Aorta (tissue), 5 donors: ENCODE results near the gene HBB. TPM values are rescaled to one million over a fixed set of nuclear protein-coding genes. Genes with fewer than 3 reads are reported as not detected.

ENCODE experiments used
- ATAC-seq: fragments of 200-7000 bp; cut with Tn5 transposase; one replicate; pipeline ENCODE4 v1.9.1; 2022; ENCODE audit warnings: moderate library complexity; ENCODE audit not compliant: low FRiP score
- DNase-seq, 2 donors: peaks; one replicate each; pipeline ENCODE4 v3.0.0-alpha.2; 2020
- H3K27ac ChIP-seq, 2 donors: one replicate each; pipeline ENCODE4 v1.5.1; 2013; ENCODE audit warnings: low read length in 2 of 2, mild to moderate bottlenecking in 2 of 2, moderate library complexity in 2 of 2, control low read depth in 1 of 2, inconsistent platforms in 1 of 2, low read depth in 1 of 2
- H3K27me3 ChIP-seq, 2 donors: one replicate each; pipeline ENCODE4 v1.6.1; 2013; ENCODE audit warnings: control low read depth in 1 of 2, low read length in 1 of 2, mild to moderate bottlenecking in 1 of 2, moderate library complexity in 1 of 2; ENCODE audit not compliant: insufficient read depth in 2 of 2, control insufficient read depth in 1 of 2
- H3K36me3 ChIP-seq, 2 donors: one replicate each; pipeline ENCODE4 v1.6.1; 2013; ENCODE audit warnings: control low read depth in 1 of 2, low read length in 1 of 2, mild to moderate bottlenecking in 1 of 2; ENCODE audit not compliant: insufficient read depth in 2 of 2, control insufficient read depth in 1 of 2
- H3K4me1 ChIP-seq, 2 donors: one replicate each; pipeline ENCODE4 v1.6.1; 2013; ENCODE audit warnings: low read length in 2 of 2, control low read depth in 1 of 2, mild to moderate bottlenecking in 1 of 2, moderate library complexity in 1 of 2; ENCODE audit not compliant: insufficient read depth in 2 of 2, control insufficient read depth in 1 of 2
- H3K4me3 ChIP-seq, 2 donors: one replicate each; pipeline ENCODE4 v1.5.1; 2013; ENCODE audit warnings: low read length in 2 of 2, control low read depth in 1 of 2, mild to moderate bottlenecking in 1 of 2
- H3K9me3 ChIP-seq: one replicate; pipeline ENCODE4 v1.6.1; 2013; ENCODE audit warnings: mild to moderate bottlenecking, low read length; ENCODE audit not compliant: control insufficient read depth
- WGBS, 2 donors: extraction: QIAGEN DNeasy Blood & Tissue Kit; methylation state at CpG; one replicate each; pipeline ENCODE4 v1.1.7; 2013; 5-methylcytosine and 5-hydroxymethylcytosine counted together
- intact Hi-C, 2 donors: fragments of 100-400 bp; cut with DNase I; formaldehyde crosslinking; loops; one replicate each; pipeline versions ENCODE4 v1.14.2 to v1.15.0; 2022
- polyA plus RNA-seq, 2 donors: library from polyadenylated mRNA; stranded (reverse); fragments of 200-250 nt; gene quantifications; one replicate each; pipeline ENCODE4 v1.2.3, GENCODE V29; 2013
- total RNA-seq, 2 donors: library from RNA; stranded (reverse); fragmentation: NEBNext Ultra II Directional; extraction: Animal tissue kit (Norgen Biotek cat#: 25700); gene quantifications; one replicate each; pipeline ENCODE4 v1.2.1, GENCODE V29; 2021
- donor health status: healthy with polysubstance abuse.
- donor health status: Bipolar disorder and iron deficiency.
- donor health status: DM: no; HTN: no; CAD: no.
- donor health status: DM: no; HTN: no; CAD: no.
- donor health status: DM: yes; HTN: yes; CAD: no.

HBB gene
- total and polyA plus RNA-seq, 4 donors = 12.6 to 2,087 (median 338) TPM

GRCh38 chr11:5225480-5225871 is 1.4 kb downstream of the HBB start:
- no peak overlapping the region for H3K4me3 ChIP-seq
- no peak overlapping the region for H3K27ac ChIP-seq
- H3K27me3 ChIP-seq = no peaks in the 10 kb centered on the region
- DNase-seq (no peak), ATAC-seq (no peak)
- H3K36me3 ChIP-seq = no peaks in the 10 kb centered on the region
- intact Hi-C loops = no loop called here
- no peaks in the 10 kb centered on the region for H3K9me3 ChIP-seq
- WGBS, 2 donors = 58 to 77% methylated on average over 2 of the region's 2 CpGs
- H3K4me1 ChIP-seq = no peaks in the 10 kb centered on the region

- no peaks in the 10 kb centered on the region for H3K9me3 ChIP-seq
- H3K4me1 ChIP-seq = no peaks in the 10 kb centered on the region
- no peaks in the 10 kb centered on the region for H3K36me3 ChIP-seq
- no peak overlapping the region for H3K27ac ChIP-seq
- 69 to 79% methylated on average over 6 of the region's 6 CpGs for WGBS, 2 donors
- H3K4me3 ChIP-seq = no peak overlapping the region
- intact Hi-C loops = no loop called here
- no peak for ATAC-seq
- DNase-seq = no peak
- no peaks in the 10 kb centered on the region for H3K27me3 ChIP-seq
These were observed 2.1 kb downstream of the HBB start for GRCh38 chr11:5224538-5225479.

- Histone ChIP-seq H3K9me3 (no peaks in the 10 kb centered on the region), H3K36me3 (no peaks in the 10 kb centered on the region), H3K27ac (no peak overlapping the region), H3K27me3 (no peaks in the 10 kb centered on the region), H3K4me3 (no peak overlapping the region), H3K4me1 (no peaks in the 10 kb centered on the region)
- ATAC-seq (no peak), DNase-seq (no peak)
- intact Hi-C loops = no loop called here
- WGBS, 2 donors = 49 to 53% methylated on average over 1 of the region's 1 CpG
These were observed 3.2 kb downstream of the HBB start for GRCh38 chr11:5223686-5224085.

GRCh38 chr11:5223146-5223545 is 3.7 kb downstream of the HBB start:
- ATAC-seq = no peak
- intact Hi-C loops = no loop called here
- Histone ChIP-seq H3K36me3 (no peaks in the 10 kb centered on the region), H3K4me3 (no peak overlapping the region), H3K9me3 (no peaks in the 10 kb centered on the region), H3K27ac (no peak overlapping the region), H3K27me3 (no peaks in the 10 kb centered on the region), H3K4me1 (no peaks in the 10 kb centered on the region)
- 86 to 94% methylated on average over 6 of the region's 6 CpGs for WGBS, 2 donors
- no peak for DNase-seq

- intact Hi-C loops = no loop called here
- ATAC-seq = no peak
- H3K27ac ChIP-seq = no peak overlapping the region
- no peaks in the 10 kb centered on the region for H3K4me1 ChIP-seq
- DNase-seq = no peak
- H3K9me3 ChIP-seq = no peaks in the 10 kb centered on the region
- WGBS, 2 donors = 65 to 67% methylated on average over 7 of the region's 7 CpGs
- H3K4me3 ChIP-seq = no peak overlapping the region
- H3K27me3 ChIP-seq = peaks cover 0 to 2% of the 10 kb centered on the region in 2 donors
- no peaks in the 10 kb centered on the region for H3K36me3 ChIP-seq
These were observed 16.4 kb downstream of the HBB start for GRCh38 chr11:5210376-5210885.

GRCh38 chr11:5204787-5205186 is 22.1 kb downstream of the HBB start:
- DNase-seq (no peak), ATAC-seq (peak; percentile 50)
- Histone ChIP-seq H3K27ac (no peak overlapping the region), H3K27me3 (no peaks in the 10 kb centered on the region), H3K9me3 (no peaks in the 10 kb centered on the region), H3K36me3 (no peaks in the 10 kb centered on the region), H3K4me1 (no peaks in the 10 kb centered on the region), H3K4me3 (no peak overlapping the region)
- WGBS, 2 donors = 18 to 40% methylated on average over 1 of the region's 1 CpG
- intact Hi-C loops = loop anchor here in 1 of 2 donors (2.0 kb wide), 1 partner anchor 176 kb away; no protein-coding TSS in a partner anchor

GRCh38 chr11:5203366-5203765 is 23.5 kb downstream of the HBB start:
- Histone ChIP-seq H3K36me3 (no peaks in the 10 kb centered on the region), H3K27ac (no peak overlapping the region), H3K27me3 (no peaks in the 10 kb centered on the region), H3K9me3 (no peaks in the 10 kb centered on the region), H3K4me3 (no peak overlapping the region), H3K4me1 (no peaks in the 10 kb centered on the region)
- no peak for ATAC-seq
- DNase-seq = no peak
- intact Hi-C loops = no loop called here
- 71 to 73% methylated on average over 2 of the region's 2 CpGs for WGBS, 2 donors

GRCh38 chr11:5200582-5200981 is 26.3 kb downstream of the HBB start, which contains the start of gene OR51V1:
Gene OR51V1 (minus strand): TSS chr11:5200682. CDS start chr11:5200682, 0 bp downstream.
- no peaks in the 10 kb centered on the region for H3K36me3 ChIP-seq
- intact Hi-C loops = no loop called here
- H3K27ac ChIP-seq = no peak within 1 kb of the TSS
- ATAC-seq = no peak
- whole genome bisulfite sequencing, 2 donors = 55 to 61% methylated on average over 1 of the region's 1 CpG
- no peaks in the 10 kb centered on the region for H3K4me1 ChIP-seq
- DNase-seq = no peak
- H3K4me3 ChIP-seq = no peak within 1 kb of the TSS
- no peaks in the 10 kb centered on the region for H3K9me3 ChIP-seq
- H3K27me3 ChIP-seq = no peaks in the 10 kb centered on the region

GRCh38 chr11:5198285-5198684 is 28.6 kb downstream of the HBB start:
- Histone ChIP-seq H3K36me3 (no peaks in the 10 kb centered on the region), H3K27ac (no peak overlapping the region), H3K9me3 (no peaks in the 10 kb centered on the region), H3K4me1 (no peaks in the 10 kb centered on the region), H3K27me3 (no peaks in the 10 kb centered on the region), H3K4me3 (no peak overlapping the region)
- ATAC-seq = no peak
- intact Hi-C loops = no loop called here
- DNase-seq = no peak
